HG03039 (cell line): ENCODE data around the gene NME3.
"Not testable (repeated sequence)": the region's sequence is repeated elsewhere in the genome, so short reads cannot be mapped to it uniquely, and the experiment has no call there.

Experiments used
- ATAC-seq: cut with Tn5 transposase; IDR thresholded peaks from one replicate; pipeline ENCODE4 v1.9.1; 2021; ENCODE audit warnings: mild to moderate bottlenecking, moderate library complexity; ENCODE audit not compliant: unreplicated experiment

The NME3 gene

DNA sequence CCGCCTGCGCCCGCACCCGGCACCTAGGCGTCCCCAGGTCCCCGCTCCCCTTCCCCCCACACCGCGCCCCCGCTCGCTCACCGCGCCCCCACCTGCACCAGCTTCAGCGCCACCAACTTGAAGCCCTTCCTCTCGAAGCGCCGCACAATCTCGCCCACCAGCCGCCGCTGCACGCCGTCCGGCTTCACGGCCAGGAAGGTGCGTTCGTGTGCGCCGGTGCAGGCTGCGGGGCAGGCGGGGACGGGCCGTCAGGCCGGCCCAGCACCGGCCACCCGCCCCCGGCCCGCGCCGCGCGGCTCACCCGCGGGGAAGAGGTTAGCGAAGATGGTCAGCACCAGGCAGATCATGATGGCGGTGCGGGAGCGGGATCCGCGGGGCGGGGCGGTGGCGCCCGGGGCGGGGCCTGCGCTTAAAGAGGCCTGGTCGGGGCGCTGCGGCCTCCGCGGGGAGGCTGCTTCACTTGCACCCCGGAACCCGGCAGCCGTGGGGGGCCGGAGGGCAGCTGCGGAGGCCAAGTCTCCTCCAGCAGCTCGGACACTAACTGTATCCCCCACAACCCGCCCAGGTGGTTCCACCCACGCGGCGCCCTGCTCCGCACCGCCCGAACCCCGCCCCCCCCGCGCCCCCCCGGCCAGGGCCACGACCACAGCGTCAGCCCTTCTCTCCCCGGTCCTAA, at the start of gene NME3:
NME3 (minus strand) TSS at position 356 of the 676 bp plus-strand sequence; CDS start at position 347, 9 bp downstream.
- ATAC-seq, result no peak

- no peak for ATAC-seq
Observed at GRCh38 chr16:1820946-1821290, 49.6 kb upstream of the NME3 start.

DNA sequence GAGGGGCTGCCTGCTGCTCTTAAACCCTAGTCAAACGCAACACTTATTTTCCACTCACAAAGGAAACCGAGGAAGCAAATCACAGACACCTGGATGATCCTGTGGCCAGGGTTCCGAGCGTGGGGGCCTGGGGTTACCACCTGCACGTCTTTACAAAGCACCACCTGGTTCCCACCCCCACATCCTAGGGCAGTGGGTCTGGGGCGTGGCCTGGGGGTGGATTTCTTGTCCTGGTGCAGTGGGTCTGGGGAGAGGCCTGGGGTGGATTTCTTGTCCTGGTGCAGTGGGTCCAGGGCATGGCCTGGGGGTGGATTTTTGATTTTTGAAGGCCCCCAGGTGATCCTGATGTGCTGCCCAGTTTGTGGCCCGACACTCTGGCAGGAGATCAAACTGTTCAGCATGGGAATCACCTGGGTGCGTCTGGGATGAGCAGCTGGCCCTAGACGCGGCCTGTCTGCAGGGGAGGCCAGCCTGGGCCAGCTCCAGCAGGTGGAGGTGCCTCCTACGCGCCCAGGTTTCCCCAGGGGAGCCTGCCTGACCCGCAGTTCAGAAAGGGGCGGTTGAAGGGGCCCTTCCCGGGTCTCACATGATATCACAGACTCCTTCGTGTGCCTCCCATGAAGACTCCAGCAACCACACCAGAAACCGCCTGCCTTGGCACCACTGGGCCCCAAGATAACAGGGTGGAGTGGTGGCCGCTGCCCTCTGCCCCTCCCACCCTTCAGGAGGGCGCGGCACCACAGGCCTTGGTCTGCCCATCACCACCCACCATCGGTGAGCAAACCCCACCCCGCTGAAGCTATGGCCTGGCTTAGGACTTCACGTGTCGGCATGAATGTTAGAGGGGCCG, 49.0 kb upstream of the NME3 start:
- ATAC-seq, result no peak

DNA sequence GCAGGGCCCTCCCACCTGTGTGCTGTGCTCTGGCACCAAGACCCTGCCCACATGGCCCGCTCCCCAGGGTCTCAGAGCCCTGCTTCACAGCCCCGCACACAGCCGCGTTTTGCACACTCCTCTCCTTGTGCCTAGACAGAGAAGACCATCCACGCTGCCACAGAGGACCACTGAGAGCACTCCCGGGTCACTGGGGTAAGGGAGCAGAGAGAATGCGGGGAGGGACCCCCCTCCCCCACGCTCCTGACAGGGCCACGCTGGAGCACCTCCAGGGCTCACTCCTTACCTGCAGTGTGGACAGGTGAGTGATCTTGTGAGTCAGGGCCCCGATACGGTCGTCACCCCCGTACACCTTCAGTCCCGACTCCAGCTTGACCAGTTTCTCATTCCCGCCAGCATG, 48.3 kb upstream of the NME3 start:
- no peak for ATAC-seq

GRCh38 chr16:1818873-1819525, 47.7 kb upstream of the NME3 start:
- no peak for ATAC-seq

GRCh38 chr16:1818204-1818872, 47.0 kb upstream of the NME3 start:
- no peak for ATAC-seq

GRCh38 chr16:1817716-1818115, 46.4 kb upstream of the NME3 start:
- no peak for ATAC-seq

GRCh38 chr16:1817276-1817589, 45.9 kb upstream of the NME3 start:
- ATAC-seq, result no peak

DNA sequence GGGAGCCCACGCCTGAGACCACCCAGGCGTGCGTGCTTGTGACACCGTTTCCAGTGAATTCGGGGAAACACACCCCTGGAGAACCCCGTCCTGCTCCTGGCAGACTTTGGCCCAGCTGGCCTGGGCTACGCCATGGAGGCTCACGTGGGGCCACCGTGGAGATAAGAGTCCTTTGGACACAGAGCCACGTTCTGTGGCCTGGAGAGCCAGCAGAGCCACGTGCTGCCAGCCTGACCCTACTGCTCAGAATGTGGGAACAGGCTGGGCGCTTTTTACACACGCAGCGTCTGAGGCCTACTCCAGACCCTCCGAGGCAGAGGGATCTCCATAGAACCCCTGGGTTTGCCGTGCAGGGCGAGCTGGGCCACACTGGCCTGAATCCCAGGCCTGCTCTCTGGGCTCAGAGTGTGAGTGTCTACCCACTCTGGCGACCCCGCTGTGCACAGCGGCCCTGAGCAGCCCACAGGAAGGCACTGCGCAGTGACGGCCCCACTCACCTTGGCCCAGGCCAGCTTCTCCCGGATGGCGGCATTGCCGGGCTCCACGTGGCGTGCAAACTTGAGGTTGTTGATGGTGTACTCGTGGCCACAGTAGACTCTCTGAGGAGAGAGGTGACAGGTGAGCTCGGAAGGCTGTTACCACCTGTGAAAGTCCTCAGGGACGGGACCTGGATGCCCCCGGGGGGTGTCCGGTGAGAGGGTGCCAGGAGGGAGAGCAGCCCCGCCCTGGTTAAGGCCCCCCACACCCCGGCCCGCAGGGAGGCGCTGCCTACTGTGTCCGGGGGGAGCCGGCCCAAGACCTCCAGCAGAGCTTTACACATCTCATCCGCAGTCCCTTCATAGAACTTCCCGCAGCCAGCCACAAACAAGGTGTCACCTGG, 45.3 kb upstream of the NME3 start:
- no peak for ATAC-seq

DNA sequence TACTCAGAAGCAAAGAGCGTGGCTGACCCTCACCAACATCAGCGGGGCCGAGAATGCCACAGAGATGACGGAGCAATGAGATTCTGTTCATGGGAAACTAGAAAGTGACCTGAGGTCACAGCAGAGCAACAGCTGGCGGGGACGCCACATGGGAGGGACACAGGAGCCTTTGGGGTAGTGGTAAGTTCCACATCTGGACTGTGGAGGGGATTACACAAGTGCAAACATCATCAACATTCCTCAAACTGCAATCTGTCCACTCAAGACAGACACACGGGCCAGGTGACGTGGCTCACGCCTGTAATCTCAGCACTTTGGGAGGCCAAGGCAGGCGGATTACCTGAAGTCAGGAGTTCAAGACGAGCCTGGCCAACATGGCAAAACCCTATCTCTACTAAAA, 44.1 kb upstream of the NME3 start:
- no peak for ATAC-seq

DNA sequence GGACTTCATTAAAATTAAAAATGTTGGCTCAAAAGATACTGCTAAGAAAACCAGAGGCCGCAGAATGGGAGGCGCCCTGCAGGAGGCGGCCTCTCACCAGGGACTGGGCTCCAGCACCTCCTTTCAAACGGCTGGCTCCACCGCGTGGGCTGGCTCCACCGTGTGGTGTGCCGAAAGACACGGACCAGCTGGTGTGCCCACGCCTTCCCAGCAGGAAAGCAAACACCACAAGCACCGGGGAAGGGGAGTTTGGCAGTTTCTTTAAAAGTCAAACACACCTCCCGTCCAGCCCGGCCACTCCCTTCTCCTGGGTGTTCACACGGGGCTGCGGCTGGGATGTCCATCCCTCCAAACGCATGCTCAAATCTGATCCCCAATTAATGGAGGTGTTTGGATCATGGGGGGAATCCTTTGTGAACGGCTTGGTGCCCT, 41.4 kb upstream of the NME3 start:
- ATAC-seq, result no peak

GRCh38 chr16:1810536-1810935, 39.2 kb upstream of the NME3 start:
- ATAC-seq, result no peak

DNA sequence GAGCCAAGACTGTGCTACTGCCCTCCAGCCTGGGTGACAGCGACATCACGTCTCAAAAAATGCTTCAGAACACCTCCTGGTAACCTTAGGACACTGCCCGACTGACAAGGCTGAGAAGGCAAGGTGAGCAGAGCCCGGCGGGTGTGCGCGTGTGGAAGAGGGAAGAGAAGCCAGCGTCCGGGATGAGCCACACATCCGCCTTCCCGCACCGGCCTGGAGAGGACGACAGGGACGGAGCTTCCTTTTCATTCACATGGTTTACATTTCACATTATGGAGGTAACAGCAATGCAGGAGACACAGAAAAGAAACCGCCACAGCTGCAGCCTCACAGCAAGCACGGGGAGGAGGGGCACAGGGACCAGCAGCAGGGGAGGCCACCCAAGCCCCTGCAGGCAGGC, 38.8 kb upstream of the NME3 start:
- ATAC-seq, result no peak

DNA sequence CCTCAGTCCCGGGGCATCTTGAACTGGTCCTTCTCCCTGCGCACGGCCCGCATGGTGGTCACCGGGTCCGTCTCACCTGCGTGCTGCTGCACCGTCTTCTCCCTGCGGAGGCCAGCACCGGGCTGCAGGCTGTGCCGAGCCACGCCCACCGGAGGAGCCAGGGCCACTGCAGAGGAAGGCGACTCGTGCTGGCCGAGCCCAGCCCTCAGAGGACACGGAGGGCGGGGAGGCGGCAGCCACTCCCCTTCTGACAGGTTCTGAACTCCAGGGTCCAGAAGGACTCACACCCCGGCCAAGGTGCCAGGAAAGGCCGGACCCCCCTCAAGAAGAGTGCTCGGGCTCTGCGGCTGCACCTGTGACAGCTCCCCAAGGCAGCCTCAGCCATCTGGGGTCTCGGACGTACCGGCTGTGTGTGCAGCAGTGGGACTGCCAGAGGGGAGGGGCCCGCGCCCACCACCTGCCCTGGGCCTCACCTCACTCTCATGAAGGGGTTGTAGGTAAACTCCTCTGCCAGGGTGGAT, 38.0 kb upstream of the NME3 start:
- ATAC-seq, result no peak

GRCh38 chr16:1808691-1809090, 37.3 kb upstream of the NME3 start:
- ATAC-seq, result no peak

DNA sequence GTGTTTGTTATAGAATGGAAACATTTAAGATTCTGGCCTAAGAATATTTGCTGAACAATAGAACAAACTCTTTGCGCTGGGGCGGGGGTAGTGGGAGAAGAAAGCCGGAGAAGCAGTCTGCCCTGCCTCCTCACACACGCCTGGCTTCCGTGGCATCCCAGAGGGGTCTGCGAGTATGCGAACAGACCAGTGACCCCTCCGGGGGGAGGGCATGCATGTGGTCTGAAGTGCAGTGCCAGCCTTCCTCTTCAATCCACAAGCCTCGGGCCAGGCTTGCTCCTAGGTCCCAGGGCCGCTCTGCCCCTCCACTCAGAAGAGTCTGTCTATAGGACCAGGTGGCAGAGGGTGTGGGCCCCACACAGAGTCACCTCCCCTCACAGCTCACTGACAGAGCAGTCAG, 36.3 kb upstream of the NME3 start:
- no peak for ATAC-seq

GRCh38 chr16:1800701-1801100, 29.4 kb upstream of the NME3 start:
- no peak for ATAC-seq

GRCh38 chr16:1799263-1799662, 27.9 kb upstream of the NME3 start:
- not testable (repeated sequence) for ATAC-seq

GRCh38 chr16:1794908-1795666, 23.7 kb upstream of the NME3 start:
- ATAC-seq, result no peak
